ENCODE measurements around the gene RTBDN.

The RTBDN gene

GRCh38 chr19:12779162-12779993, 55.0 kb downstream of the RTBDN start:
- peak in 2 of 3 donors; percentile 39 to 49 for DNase-seq

- DNase-seq: no peak
Measured at GRCh38 chr19:12778905-12779161, 55.5 kb downstream of the RTBDN start.

GRCh38 chr19:12778017-12778904, 56.1 kb downstream of the RTBDN start:
- peak; percentile 51 to 67 (median 61) for DNase-seq

- DNase-seq: peak; percentile 81 to 95 (median 88)
Measured at GRCh38 chr19:12777217-12778016, 57.0 kb downstream of the RTBDN start.

Measured in suppressor macrophage treated with lipopolysaccharide for 1 hour (primary cell).